ENCODE measurements around the gene SFXN4. TPM values are rescaled to one million over a fixed set of nuclear protein-coding genes. Genes with fewer than 3 reads are reported as not detected.
A peak's percentile ranks its signal among the peaks of the same experiment; 100 is the strongest.
"Not testable (repeated sequence)": the region's sequence is repeated elsewhere in the genome, so short reads cannot be mapped to it uniquely, and the experiment has no call there.

SFXN4 gene
- total RNA-seq, 1 experiment from 2014 or later = 45.3 TPM

DNA sequence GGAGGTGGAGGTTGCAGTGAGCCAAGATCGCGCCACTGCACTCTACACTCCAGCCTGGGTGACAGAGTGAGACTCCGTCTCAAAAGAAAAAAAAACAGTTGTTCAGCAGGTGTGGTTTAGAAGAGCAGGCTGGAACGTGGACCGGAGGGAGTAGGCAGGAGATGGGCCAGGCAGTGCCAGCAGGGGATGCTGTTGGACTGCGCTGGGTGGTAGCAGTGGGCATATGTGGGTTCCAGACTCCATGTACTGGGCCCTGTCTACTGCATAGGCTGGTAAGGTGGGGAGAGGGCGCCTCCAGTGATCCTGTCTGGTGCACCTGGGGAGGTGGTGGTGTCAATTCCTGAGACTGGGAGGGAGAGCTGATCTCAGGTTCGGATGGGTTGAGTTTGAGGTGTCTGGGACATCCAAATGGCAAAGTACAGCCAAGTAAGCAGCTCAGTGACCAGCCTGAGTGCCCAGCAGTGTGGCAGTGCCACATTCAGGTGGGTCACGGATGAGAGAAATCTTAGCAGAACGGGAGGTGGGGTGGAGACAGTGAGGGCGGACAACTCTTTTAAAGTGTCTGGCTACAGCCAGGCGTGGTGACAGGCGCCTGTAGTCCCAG is 25.9 kb downstream of the SFXN4 start:
- Mint-ChIP-seq H3K4me1 (ENCODE audit: low read depth, unreplicated experiment) (peaks cover 5% of the 10 kb centered on the region), H3K27me3 (ENCODE audit: insufficient read depth, unreplicated experiment) (no peaks in the 10 kb centered on the region), H3K9me3 (ENCODE audit: unreplicated experiment) (no peaks in the 10 kb centered on the region), H3K4me3 (ENCODE audit: unreplicated experiment) (no peak overlapping the region), H3K27ac (ENCODE audit: unreplicated experiment) (peak overlapping the region; percentile 37), H3K36me3 (ENCODE audit: insufficient read depth, unreplicated experiment) (peaks cover 45% of the 10 kb centered on the region)
- H3K4me3 ChIP-seq (ENCODE audit: low read depth, low read length) = no peak overlapping the region
- peak in 1 of 2 experiments; percentile 60 for TF ChIP-seq CTCF (IDR thresholded peaks at IDR 0.05; ENCODE audit: insufficient read depth in 1 of 2, low read depth in 1 of 2, low read length in 1 of 2, severe bottlenecking in 1 of 2, unreplicated experiment in 1 of 2)
- H3K4me1 ChIP-seq = no peaks in the 10 kb centered on the region
- H3K9me3 ChIP-seq = no peaks in the 10 kb centered on the region
- intact Hi-C loops (cut with micrococcal nuclease; ENCODE audit: unreplicated experiment) = loop anchor here (2.0 kb wide), 1 partner anchor 59 kb away; no protein-coding TSS in a partner anchor
- no TSS peak for BruUV-seq (replicated peaks)
- CTCF ChIA-PET = interaction anchor here (0.6 to 0.8 kb wide), 2 partner anchors 68 to 114 kb away, joined by 3 read pairs; partner anchors contain the start of gene GRK5
- no peaks in the 10 kb centered on the region; the same call in 1 of the 2 replicates for H3K36me3 ChIP-seq (ENCODE audit: control insufficient read depth, insufficient read depth, low read length)
- no peaks in the 10 kb centered on the region for H3K27me3 ChIP-seq (replicated peaks; ENCODE audit: control insufficient read depth, insufficient read depth, low read length)
- peak; percentile 47 to 53 for DNase-seq
- POLR2A ChIA-PET = interaction anchor here (0.5 to 0.6 kb wide), 2 partner anchors 23 to 86 kb away, joined by 6 to 8 read pairs; no protein-coding TSS in a partner anchor

GRCh38 chr10:119138346-119139306 is 26.9 kb downstream of the SFXN4 start:
- Mint-ChIP-seq H3K36me3 (ENCODE audit: insufficient read depth, unreplicated experiment) (peaks cover 54% of the 10 kb centered on the region), H3K9me3 (ENCODE audit: unreplicated experiment) (no peaks in the 10 kb centered on the region), H3K4me3 (ENCODE audit: unreplicated experiment) (no peak overlapping the region), H3K27me3 (ENCODE audit: insufficient read depth, unreplicated experiment) (no peaks in the 10 kb centered on the region), H3K4me1 (ENCODE audit: low read depth, unreplicated experiment) (peaks cover 5% of the 10 kb centered on the region), H3K27ac (ENCODE audit: unreplicated experiment) (peak overlapping the region; percentile 37)
- no peaks in the 10 kb centered on the region for H3K9me3 ChIP-seq
- no peaks in the 10 kb centered on the region for H3K27me3 ChIP-seq (replicated peaks; ENCODE audit: control insufficient read depth, insufficient read depth, low read length)
- ChIA-PET POLR2A (interaction anchor here (0.6 kb wide), 2 partner anchors 85 to 107 kb away, joined by 7 to 8 read pairs; no protein-coding TSS in a partner anchor), CTCF (interaction anchor here (0.6 to 0.7 kb wide), 2 partner anchors 25 to 61 kb away, joined by 3 to 13 read pairs; no protein-coding TSS in a partner anchor)
- no peak overlapping the region for H3K4me3 ChIP-seq (ENCODE audit: low read depth, low read length)
- no peaks in the 10 kb centered on the region for H3K4me1 ChIP-seq
- intact Hi-C loops (cut with micrococcal nuclease; ENCODE audit: unreplicated experiment) = loop anchor here (2.0 kb wide), 1 partner anchor 60 kb away; no protein-coding TSS in a partner anchor
- BruUV-seq (replicated peaks) = no TSS peak
- H3K36me3 ChIP-seq (ENCODE audit: control insufficient read depth, insufficient read depth, low read length) = peaks cover under 1% of the 10 kb centered on the region
- no peak for TF ChIP-seq CTCF (IDR thresholded peaks at IDR 0.05; ENCODE audit: insufficient read depth in 1 of 2, low read depth in 1 of 2, low read length in 1 of 2, severe bottlenecking in 1 of 2, unreplicated experiment in 1 of 2)
- DNase-seq = no peak

DNA sequence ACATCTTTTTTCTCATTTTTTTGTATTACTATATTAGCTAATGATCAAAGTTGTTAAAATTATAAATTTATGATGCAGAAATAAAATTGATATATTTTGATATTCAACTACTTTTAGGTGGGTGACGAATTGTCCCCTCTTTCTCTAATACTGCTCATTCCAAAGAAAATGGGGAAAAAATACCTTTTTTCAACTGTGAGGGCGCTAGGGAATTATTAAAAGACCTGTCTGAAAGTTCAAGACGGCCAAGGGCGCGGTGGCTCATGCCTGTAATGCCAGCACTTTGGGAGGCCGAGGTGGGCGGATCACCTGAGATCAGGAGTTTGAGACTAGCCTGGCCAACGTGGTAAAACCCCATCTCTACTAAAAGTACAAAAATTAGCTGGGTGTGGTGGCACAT is 27.6 kb downstream of the SFXN4 start:
- H3K4me1 Mint-ChIP-seq (ENCODE audit: low read depth, unreplicated experiment); POLR2A ChIA-PET; H3K9me3 Mint-ChIP-seq (ENCODE audit: unreplicated experiment); H3K9me3 ChIP-seq; H3K27ac Mint-ChIP-seq (ENCODE audit: unreplicated experiment); BruUV-seq (replicated peaks); DNase-seq; H3K4me3 Mint-ChIP-seq (ENCODE audit: unreplicated experiment); H3K27me3 ChIP-seq (replicated peaks; ENCODE audit: control insufficient read depth, insufficient read depth, low read length); H3K4me3 ChIP-seq (ENCODE audit: low read depth, low read length); H3K36me3 ChIP-seq (ENCODE audit: control insufficient read depth, insufficient read depth, low read length); H3K27me3 Mint-ChIP-seq (ENCODE audit: insufficient read depth, unreplicated experiment); H3K4me1 ChIP-seq: not testable (repeated sequence)
- CTCF ChIA-PET = interaction anchor here (0.7 kb wide), 1 partner anchor 24 kb away, joined by 13 read pairs; no protein-coding TSS in a partner anchor
- peaks cover 48% of the 10 kb centered on the region for H3K36me3 Mint-ChIP-seq (ENCODE audit: insufficient read depth, unreplicated experiment)
- TF ChIP-seq CTCF (IDR thresholded peaks at IDR 0.05; ENCODE audit: insufficient read depth in 1 of 2, low read depth in 1 of 2, low read length in 1 of 2, severe bottlenecking in 1 of 2, unreplicated experiment in 1 of 2) = peak in 1 of 2 experiments; percentile 4
- intact Hi-C loops (cut with micrococcal nuclease; ENCODE audit: unreplicated experiment) = loop anchor here (2.0 kb wide), 1 partner anchor 61 kb away; no protein-coding TSS in a partner anchor
